OCI-LY3 (cell line): ENCODE data around the gene PRR14L.

Experiments
- EZH2phosphoT487 ChIP-seq: fragments of 200-600 bp; shearing (Covaris generic); IDR thresholded peaks from 2 replicates; pipeline ENCODE4 v1.6.1; 2018; ENCODE audit warnings: antibody characterized with exemption, mixed run types, low read depth
- TF ChIP-seq, protein P1 (sequence below): fragments of 200-600, 300-600 bp; sonication (generic); IDR thresholded peaks from 2 replicates; pipeline ENCODE4 v1.5.1; 2014; ENCODE audit warnings: antibody characterized with exemption, low read length, low read depth

DNA sequence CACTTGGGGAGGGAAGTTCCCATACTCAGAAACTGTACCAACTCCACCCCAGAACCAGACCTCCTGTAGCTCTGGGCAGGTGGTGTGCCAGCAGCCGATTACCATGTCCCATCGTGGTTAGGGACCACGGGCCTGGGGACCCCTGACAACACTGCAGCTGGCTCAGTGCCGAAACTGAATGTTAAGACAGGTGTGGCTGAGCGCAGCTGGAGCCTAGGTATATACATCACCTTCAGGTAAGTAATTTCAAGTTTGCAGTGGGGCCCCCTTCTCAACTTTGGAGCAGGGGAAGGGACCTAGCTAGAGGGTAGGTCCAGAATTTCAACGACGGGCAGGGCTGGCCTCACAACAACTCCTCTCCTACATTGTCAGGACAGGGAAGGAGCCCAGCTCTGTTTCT lies 67.2 kb downstream of the PRR14L start:
- TF ChIP-seq, protein P1, sequence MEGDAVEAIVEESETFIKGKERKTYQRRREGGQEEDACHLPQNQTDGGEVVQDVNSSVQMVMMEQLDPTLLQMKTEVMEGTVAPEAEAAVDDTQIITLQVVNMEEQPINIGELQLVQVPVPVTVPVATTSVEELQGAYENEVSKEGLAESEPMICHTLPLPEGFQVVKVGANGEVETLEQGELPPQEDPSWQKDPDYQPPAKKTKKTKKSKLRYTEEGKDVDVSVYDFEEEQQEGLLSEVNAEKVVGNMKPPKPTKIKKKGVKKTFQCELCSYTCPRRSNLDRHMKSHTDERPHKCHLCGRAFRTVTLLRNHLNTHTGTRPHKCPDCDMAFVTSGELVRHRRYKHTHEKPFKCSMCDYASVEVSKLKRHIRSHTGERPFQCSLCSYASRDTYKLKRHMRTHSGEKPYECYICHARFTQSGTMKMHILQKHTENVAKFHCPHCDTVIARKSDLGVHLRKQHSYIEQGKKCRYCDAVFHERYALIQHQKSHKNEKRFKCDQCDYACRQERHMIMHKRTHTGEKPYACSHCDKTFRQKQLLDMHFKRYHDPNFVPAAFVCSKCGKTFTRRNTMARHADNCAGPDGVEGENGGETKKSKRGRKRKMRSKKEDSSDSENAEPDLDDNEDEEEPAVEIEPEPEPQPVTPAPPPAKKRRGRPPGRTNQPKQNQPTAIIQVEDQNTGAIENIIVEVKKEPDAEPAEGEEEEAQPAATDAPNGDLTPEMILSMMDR: no peak
- TF ChIP-seq EZH2phosphoT487: no peak
